ACHN (cell line): ENCODE results near the gene MIP.
"Not testable (repeated sequence)": the region's sequence is repeated elsewhere in the genome, so short reads cannot be mapped to it uniquely, and the experiment has no call there.

Experiments used
- DNase-seq: peaks from one replicate; pipeline ENCODE4 v3.0.0-alpha.2; 2015
- in situ Hi-C: cut with HindIII; loops from 2 replicates; pipeline ENCODE4 v1.10.0; 2017; ENCODE audit warnings: low sequenced_read_pairs, low pct_ligation_motif_present, low pct_unique_long_range_greater_than_20kb

MIP gene

DNA sequence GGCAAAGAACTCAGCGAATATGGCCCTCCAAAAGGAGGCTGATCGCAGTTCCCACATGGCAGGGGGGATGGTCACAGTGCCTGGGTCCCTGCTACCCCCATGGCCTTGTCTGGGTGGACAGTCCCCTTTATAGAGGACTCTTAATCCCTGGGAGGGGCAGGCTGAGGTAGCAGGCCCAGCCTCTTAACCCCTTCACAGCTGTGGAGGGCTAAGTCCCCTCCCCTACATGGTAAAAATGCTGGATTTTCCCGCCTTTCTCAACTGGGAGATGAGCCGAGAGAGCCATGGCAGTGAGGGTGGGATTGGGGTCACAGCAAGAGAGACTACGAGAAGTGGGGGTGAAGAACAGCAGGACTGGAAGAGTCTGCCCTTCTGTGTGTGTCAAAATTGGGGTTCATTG lies at the start of gene MIP:
TSS of gene MIP (minus strand) at position 101 of the 400 bp plus-strand sequence. CDS start at position 57, 44 bp downstream.
- in situ Hi-C loops = no loop called here
- no peak for DNase-seq

- DNase-seq, in situ Hi-C loops: not testable (repeated sequence)
These were observed 45.4 kb upstream of the MIP start for GRCh38 chr12:56499879-56500278.

GRCh38 chr12:56499452-56499851 lies 45.0 kb upstream of the MIP start:
- DNase-seq, in situ Hi-C loops: not testable (repeated sequence)

DNA sequence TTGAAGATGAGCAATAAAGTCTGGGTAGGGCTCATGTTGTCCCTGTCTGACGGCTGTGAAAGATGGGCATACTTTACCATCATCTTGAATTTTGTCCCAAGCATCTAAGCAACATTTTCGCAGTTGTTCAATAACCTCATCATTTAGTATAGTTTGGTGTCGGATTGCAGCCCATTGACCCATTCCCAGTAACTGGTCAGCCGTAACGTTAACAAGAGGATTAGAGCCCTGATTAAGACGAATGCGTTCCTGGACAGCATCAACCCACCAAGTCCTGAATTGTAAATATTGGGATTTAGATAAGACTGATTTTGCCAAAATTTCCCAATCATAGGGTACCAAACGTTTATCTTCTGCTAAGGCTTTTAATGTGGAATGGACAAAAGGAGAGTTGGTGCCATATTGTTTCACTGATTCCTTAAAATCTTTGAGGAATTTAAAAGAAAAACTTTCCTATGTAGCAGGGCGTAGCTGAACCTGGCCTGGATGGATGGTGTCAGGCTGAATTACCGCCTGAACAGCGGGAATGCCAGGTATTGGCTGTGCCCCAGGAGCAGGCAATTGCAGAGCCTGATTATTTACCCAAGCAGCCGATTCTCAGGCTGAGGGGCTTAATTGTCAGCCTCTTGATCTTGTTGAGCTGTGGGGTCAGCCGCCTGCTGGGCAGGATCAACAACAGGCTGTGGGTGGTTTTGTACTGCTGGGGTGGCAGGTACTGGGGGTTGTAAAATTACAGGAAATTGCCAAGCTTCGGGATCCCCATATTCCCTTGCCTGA lies 43.9 kb upstream of the MIP start:
- in situ Hi-C loops, DNase-seq: not testable (repeated sequence)

- DNase-seq = peak; percentile 49
- in situ Hi-C loops = not testable (repeated sequence)
These were observed 42.2 kb upstream of the MIP start for GRCh38 chr12:56496704-56497103.

GRCh38 chr12:56494481-56494880 lies 40.0 kb upstream of the MIP start:
- DNase-seq, in situ Hi-C loops: not testable (repeated sequence)

DNA sequence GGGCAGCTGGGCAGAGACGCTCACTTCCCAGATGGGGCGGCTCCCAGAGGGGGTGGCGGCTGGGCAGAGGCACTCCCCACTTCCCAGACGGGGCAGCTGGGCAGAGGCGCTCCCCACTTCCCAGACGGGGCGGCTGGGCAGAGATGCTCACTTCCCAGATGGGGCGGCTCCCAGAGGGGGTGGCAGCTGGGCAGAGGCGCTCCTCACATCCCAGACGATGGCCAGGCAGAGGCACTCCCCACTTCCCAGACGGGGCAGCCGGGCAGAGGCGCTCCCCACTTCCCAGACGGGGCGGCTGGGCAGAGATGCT lies 39.6 kb upstream of the MIP start:
- DNase-seq, in situ Hi-C loops: not testable (repeated sequence)

DNA sequence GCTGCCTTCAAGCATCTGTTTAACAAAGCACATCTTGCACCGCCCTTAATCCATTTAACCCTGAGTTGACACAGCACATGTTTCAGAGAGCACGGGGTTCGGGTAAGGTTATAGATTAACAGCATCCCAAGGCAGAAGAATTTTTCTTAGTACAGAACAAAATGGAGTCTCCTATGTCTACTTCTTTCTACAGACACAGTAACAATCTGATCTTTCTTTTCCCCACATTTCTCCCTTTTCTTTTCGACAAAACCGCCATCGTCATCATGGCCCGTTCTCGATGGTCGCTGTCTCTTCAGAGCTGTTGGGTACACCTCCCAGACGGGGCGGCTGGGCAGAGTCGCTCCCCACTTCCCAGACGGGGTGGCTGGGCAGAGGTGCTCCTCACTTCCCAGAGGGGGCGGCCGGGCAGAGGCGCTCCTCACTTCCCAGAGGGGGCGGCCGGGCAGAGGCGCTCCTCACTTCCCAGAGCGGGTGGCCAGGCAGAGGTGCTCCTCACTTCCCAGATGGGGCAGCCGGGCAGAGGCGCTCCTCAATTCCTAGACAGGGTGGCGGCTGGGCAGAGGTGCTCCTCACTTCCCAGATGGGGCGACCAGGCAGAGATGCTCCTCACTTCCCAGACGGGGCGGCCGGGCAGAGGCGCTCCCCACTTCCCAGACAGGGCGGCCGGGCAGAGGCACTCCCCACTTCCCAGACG lies 39.1 kb upstream of the MIP start:
- in situ Hi-C loops, DNase-seq: not testable (repeated sequence)

GRCh38 chr12:56490360-56490759 lies 35.9 kb upstream of the MIP start:
- no peak for DNase-seq
- in situ Hi-C loops = no loop called here

GRCh38 chr12:56488041-56488955 lies 33.8 kb upstream of the MIP start, which contains the start of gene GLS2:
TSS of gene GLS2 (minus strand) at chr12:56488161. CDS start at chr12:56488118, 43 bp downstream.
- in situ Hi-C loops = no loop called here
- DNase-seq = peak; percentile 93

- DNase-seq = peak; percentile 52
- in situ Hi-C loops = no loop called here
These were observed 33.1 kb upstream of the MIP start for GRCh38 chr12:56487448-56488040.

- no peak for DNase-seq
- in situ Hi-C loops = no loop called here
These were observed 32.2 kb upstream of the MIP start for GRCh38 chr12:56486694-56487093.

- no peak for DNase-seq
These were observed 30.1 kb upstream of the MIP start for GRCh38 chr12:56484566-56484965.

DNA sequence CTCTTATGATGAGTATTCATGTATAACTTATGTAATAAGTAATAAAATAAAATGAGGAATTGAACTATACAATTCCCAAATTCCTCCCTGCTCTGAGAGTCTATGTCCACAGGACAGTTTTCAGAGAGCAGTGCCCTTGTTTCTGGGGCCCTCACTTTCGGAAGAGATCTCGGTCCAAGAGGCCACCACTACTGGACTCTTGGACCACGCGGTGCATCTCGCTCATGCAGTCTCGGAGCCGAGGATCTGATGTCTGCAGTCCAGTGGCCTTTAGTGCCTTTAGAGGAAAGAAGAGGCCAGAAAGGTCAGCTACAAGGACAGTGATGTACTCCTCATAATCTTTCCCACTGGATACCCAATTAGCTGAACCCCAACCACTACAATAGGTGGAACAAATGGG lies 25.2 kb upstream of the MIP start:
- in situ Hi-C loops = no loop called here
- DNase-seq = no peak

More at GRCh38 chr12:56484566-56484965, 30.1 kb upstream of the MIP start:
- in situ Hi-C loops = no loop called here

- in situ Hi-C loops = no loop called here
These were observed 23.2 kb upstream of the MIP start for GRCh38 chr12:56477521-56478225.

DNA sequence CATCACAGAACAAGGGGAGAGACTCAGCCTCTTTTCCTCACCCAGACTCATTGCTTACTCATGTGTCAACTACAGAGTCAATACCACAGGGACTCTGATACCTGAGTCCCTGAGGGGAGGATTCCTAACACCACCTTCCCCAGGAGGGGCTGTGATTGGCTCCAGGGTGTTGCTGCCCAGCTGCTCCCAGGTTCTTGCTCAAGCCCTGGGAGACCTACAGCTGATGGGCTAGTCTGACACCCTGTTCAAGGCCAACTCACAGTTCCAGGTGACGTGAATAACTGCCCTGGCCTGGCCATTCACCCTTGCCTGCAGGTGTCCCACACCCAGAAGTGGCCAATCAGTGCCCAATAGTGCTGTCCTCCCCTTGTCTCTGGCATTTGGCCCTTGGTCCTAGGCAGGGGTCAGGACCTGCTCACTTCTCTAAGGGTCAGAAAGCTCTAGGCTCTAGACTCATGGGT lies 22.5 kb upstream of the MIP start:
- no peak for DNase-seq
- in situ Hi-C loops = no loop called here

More at GRCh38 chr12:56477521-56478225, 23.2 kb upstream of the MIP start:
- DNase-seq = no peak

DNA sequence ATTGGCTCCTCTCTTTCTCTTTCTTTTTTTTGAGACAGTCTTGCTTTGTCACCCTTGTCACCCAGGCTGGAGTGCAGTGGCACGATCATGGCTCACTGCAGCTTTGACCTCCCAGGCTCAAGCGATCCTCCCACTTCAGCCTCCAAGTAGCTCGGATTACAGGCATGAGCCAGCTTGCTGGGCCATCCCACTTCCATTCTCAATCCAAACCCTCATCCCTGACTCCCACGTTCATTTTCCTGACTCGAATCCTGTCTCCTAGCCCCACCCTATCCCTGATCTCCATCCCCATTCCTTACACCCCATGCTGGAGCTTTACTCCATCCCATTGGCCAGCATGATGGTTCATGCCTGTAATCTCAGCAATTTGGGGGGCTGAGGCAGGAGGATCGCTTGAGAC lies 21.7 kb upstream of the MIP start:
- in situ Hi-C loops = no loop called here
- no peak for DNase-seq

- in situ Hi-C loops = no loop called here
- no peak for DNase-seq
These were observed 19.9 kb upstream of the MIP start for GRCh38 chr12:56474389-56474788.
